GM23338 (cell line): ENCODE measurements around the gene PTPN21.

ENCODE experiments used
- CREB1 ChIP-seq: fragments of 250-450 bp; sonication (Bioruptor Pico); IDR thresholded peaks from 2 replicates; pipeline ENCODE4 v1.5.0; 2020; ENCODE audit warnings: low read depth, mild to moderate bottlenecking, moderate library complexity
- EZH2 ChIP-seq: fragments of 200-600 bp; sonication (generic); IDR thresholded peaks from one replicate; pipeline ENCODE4 v1.8.0; 2017; ENCODE audit warnings: antibody characterized with exemption, mild to moderate bottlenecking, low read depth; ENCODE audit not compliant: unreplicated experiment
- EZH2phosphoT487 ChIP-seq: fragments of 200-600 bp; sonication (generic); IDR thresholded peaks from one replicate; pipeline ENCODE4 v1.8.1; 2018; ENCODE audit warnings: antibody characterized with exemption; ENCODE audit not compliant: unreplicated experiment
- JUNB ChIP-seq: IDR thresholded peaks from one replicate; pipeline ENCODE4 v1.6.1; 2016; ENCODE audit warnings: antibody characterized with exemption; ENCODE audit not compliant: unreplicated experiment
- NANOG ChIP-seq: IDR thresholded peaks from 2 replicates; pipeline ENCODE4 v1.6.1; 2016; ENCODE audit warnings: antibody characterized with exemption, borderline replicate concordance
- POLR2AphosphoS5 ChIP-seq: IDR thresholded peaks from 2 replicates; pipeline ENCODE4 v1.6.1; 2016; ENCODE audit warnings: antibody characterized with exemption, low read depth
- ZNF114 ChIP-seq: fragments of 250-450 bp; sonication (Bioruptor Pico); IDR thresholded peaks from 2 replicates; pipeline ENCODE4 v1.5.0; 2020; ENCODE audit warnings: mild to moderate bottlenecking, moderate library complexity
- ZNF331 ChIP-seq: fragments of 250-450 bp; sonication (Bioruptor Pico); IDR thresholded peaks from 2 replicates; pipeline ENCODE4 v1.5.0; 2020; ENCODE audit warnings: low read depth, mild to moderate bottlenecking, moderate library complexity
- TF ChIP-seq, protein P1 (sequence below), 2 experiments: fragments of 200-600 bp in 1 of 2; sonication (generic) in 1 of 2; conservative IDR thresholded peaks; 2 replicates each; pipeline versions ENCODE4 v1.5.1 to v1.6.1; 2016 to 2017; ENCODE audit warnings: antibody characterized with exemption in 2 of 2, low read depth in 2 of 2, mild to moderate bottlenecking in 2 of 2, moderate library complexity in 1 of 2
- TF ChIP-seq, protein P2 (sequence below): IDR thresholded peaks from one replicate; pipeline ENCODE4 v1.6.1; 2018; ENCODE audit warnings: antibody characterized with exemption; ENCODE audit not compliant: unreplicated experiment
- TF ChIP-seq, protein P3 (sequence below): IDR thresholded peaks from 2 replicates; pipeline ENCODE4 v1.6.1; 2016; ENCODE audit warnings: antibody characterized with exemption
- TF ChIP-seq, protein P4 (sequence below): fragments of 250-450 bp; sonication (Bioruptor Pico); IDR thresholded peaks from 2 replicates; pipeline ENCODE4 v1.5.0; 2020; ENCODE audit warnings: mild to moderate bottlenecking, moderate library complexity

DNA sequence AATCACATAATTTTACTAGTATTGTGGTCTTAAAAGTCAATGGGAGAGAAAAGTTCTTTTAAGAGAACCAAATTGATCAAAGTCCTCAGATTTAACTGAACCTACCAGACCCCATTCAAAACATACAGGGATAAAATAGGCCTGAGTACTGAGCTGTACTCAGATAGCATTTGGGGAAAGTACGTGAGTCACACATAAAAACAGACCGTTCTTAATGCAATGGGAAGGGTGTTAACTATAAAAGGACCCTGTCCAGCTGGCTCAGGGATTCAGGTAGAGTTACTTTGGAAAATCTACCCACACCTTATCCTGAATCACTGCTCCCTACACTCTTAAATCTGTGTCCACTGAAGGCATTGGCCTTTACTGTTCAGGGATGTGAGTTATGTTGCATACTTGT lies 78.0 kb downstream of the PTPN21 start:
- TF ChIP-seq, protein P1, sequence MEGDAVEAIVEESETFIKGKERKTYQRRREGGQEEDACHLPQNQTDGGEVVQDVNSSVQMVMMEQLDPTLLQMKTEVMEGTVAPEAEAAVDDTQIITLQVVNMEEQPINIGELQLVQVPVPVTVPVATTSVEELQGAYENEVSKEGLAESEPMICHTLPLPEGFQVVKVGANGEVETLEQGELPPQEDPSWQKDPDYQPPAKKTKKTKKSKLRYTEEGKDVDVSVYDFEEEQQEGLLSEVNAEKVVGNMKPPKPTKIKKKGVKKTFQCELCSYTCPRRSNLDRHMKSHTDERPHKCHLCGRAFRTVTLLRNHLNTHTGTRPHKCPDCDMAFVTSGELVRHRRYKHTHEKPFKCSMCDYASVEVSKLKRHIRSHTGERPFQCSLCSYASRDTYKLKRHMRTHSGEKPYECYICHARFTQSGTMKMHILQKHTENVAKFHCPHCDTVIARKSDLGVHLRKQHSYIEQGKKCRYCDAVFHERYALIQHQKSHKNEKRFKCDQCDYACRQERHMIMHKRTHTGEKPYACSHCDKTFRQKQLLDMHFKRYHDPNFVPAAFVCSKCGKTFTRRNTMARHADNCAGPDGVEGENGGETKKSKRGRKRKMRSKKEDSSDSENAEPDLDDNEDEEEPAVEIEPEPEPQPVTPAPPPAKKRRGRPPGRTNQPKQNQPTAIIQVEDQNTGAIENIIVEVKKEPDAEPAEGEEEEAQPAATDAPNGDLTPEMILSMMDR (conservative IDR thresholded peaks at IDR 0.05; ENCODE audit: low read depth in 2 of 2): no peak
- no peak for TF ChIP-seq CREB1 (CRISPR knock-in tag)
- TF ChIP-seq, protein P2, sequence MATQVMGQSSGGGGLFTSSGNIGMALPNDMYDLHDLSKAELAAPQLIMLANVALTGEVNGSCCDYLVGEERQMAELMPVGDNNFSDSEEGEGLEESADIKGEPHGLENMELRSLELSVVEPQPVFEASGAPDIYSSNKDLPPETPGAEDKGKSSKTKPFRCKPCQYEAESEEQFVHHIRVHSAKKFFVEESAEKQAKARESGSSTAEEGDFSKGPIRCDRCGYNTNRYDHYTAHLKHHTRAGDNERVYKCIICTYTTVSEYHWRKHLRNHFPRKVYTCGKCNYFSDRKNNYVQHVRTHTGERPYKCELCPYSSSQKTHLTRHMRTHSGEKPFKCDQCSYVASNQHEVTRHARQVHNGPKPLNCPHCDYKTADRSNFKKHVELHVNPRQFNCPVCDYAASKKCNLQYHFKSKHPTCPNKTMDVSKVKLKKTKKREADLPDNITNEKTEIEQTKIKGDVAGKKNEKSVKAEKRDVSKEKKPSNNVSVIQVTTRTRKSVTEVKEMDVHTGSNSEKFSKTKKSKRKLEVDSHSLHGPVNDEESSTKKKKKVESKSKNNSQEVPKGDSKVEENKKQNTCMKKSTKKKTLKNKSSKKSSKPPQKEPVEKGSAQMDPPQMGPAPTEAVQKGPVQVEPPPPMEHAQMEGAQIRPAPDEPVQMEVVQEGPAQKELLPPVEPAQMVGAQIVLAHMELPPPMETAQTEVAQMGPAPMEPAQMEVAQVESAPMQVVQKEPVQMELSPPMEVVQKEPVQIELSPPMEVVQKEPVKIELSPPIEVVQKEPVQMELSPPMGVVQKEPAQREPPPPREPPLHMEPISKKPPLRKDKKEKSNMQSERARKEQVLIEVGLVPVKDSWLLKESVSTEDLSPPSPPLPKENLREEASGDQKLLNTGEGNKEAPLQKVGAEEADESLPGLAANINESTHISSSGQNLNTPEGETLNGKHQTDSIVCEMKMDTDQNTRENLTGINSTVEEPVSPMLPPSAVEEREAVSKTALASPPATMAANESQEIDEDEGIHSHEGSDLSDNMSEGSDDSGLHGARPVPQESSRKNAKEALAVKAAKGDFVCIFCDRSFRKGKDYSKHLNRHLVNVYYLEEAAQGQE: no peak
- no peak for TF ChIP-seq EZH2phosphoT487
- no peak for TF ChIP-seq POLR2AphosphoS5
- no peak for TF ChIP-seq EZH2
- TF ChIP-seq, protein P3, sequence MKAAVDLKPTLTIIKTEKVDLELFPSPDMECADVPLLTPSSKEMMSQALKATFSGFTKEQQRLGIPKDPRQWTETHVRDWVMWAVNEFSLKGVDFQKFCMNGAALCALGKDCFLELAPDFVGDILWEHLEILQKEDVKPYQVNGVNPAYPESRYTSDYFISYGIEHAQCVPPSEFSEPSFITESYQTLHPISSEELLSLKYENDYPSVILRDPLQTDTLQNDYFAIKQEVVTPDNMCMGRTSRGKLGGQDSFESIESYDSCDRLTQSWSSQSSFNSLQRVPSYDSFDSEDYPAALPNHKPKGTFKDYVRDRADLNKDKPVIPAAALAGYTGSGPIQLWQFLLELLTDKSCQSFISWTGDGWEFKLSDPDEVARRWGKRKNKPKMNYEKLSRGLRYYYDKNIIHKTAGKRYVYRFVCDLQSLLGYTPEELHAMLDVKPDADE: no peak
- TF ChIP-seq NANOG: no peak
- TF ChIP-seq, protein P4, sequence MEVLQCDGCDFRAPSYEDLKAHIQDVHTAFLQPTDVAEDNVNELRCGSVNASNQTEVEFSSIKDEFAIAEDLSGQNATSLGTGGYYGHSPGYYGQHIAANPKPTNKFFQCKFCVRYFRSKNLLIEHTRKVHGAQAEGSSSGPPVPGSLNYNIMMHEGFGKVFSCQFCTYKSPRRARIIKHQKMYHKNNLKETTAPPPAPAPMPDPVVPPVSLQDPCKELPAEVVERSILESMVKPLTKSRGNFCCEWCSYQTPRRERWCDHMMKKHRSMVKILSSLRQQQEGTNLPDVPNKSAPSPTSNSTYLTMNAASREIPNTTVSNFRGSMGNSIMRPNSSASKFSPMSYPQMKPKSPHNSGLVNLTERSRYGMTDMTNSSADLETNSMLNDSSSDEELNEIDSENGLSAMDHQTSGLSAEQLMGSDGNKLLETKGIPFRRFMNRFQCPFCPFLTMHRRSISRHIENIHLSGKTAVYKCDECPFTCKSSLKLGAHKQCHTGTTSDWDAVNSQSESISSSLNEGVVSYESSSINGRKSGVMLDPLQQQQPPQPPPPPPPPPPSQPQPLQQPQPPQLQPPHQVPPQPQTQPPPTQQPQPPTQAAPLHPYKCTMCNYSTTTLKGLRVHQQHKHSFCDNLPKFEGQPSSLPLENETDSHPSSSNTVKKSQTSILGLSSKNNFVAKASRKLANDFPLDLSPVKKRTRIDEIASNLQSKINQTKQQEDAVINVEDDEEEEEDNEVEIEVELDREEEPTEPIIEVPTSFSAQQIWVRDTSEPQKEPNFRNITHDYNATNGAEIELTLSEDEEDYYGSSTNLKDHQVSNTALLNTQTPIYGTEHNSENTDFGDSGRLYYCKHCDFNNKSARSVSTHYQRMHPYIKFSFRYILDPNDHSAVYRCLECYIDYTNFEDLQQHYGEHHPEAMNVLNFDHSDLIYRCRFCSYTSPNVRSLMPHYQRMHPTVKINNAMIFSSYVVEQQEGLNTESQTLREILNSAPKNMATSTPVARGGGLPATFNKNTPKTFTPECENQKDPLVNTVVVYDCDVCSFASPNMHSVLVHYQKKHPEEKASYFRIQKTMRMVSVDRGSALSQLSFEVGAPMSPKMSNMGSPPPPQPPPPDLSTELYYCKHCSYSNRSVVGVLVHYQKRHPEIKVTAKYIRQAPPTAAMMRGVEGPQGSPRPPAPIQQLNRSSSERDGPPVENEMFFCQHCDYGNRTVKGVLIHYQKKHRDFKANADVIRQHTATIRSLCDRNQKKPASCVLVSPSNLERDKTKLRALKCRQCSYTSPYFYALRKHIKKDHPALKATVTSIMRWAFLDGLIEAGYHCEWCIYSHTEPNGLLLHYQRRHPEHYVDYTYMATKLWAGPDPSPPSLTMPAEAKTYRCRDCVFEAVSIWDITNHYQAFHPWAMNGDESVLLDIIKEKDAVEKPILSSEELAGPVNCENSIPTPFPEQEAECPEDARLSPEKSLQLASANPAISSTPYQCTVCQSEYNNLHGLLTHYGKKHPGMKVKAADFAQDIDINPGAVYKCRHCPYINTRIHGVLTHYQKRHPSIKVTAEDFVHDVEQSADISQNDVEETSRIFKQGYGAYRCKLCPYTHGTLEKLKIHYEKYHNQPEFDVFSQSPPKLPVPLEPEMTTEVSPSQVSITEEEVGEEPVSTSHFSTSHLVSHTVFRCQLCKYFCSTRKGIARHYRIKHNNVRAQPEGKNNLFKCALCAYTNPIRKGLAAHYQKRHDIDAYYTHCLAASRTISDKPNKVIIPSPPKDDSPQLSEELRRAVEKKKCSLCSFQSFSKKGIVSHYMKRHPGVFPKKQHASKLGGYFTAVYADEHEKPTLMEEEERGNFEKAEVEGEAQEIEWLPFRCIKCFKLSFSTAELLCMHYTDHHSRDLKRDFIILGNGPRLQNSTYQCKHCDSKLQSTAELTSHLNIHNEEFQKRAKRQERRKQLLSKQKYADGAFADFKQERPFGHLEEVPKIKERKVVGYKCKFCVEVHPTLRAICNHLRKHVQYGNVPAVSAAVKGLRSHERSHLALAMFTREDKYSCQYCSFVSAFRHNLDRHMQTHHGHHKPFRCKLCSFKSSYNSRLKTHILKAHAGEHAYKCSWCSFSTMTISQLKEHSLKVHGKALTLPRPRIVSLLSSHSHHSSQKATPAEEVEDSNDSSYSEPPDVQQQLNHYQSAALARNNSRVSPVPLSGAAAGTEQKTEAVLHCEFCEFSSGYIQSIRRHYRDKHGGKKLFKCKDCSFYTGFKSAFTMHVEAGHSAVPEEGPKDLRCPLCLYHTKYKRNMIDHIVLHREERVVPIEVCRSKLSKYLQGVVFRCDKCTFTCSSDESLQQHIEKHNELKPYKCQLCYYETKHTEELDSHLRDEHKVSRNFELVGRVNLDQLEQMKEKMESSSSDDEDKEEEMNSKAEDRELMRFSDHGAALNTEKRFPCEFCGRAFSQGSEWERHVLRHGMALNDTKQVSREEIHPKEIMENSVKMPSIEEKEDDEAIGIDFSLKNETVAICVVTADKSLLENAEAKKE: no peak
- TF ChIP-seq ZNF114 (CRISPR knock-in tag): no peak
- no peak for TF ChIP-seq JUNB
- no peak for TF ChIP-seq ZNF331 (CRISPR knock-in tag)
